Right ventricle myocardium inferior (tissue), 1 donor: ENCODE results near the gene CADM1. TPM values are rescaled to one million over a fixed set of nuclear protein-coding genes. Genes with fewer than 3 reads are reported as not detected.

ENCODE experiments used
- ATAC-seq: fragments of 200-7000 bp; cut with Tn5 transposase; one replicate; pipeline ENCODE4 v1.9.1; 2020; ENCODE audit warnings: mild to moderate bottlenecking, moderate library complexity
- DNase-seq: peaks from one replicate; pipeline ENCODE4 v3.0.0; 2021; ENCODE audit errors: missing footprints
- intact Hi-C: fragments of 100-400 bp; cut with DNase I; formaldehyde crosslinking; loops from one replicate; pipeline ENCODE4 v1.11.0; 2022
- total RNA-seq: library from RNA; stranded (reverse); fragmentation: NEBNext Ultra II Directional; extraction: Animal tissue kit (Norgen Biotek cat#: 25700); gene quantifications from one replicate; pipeline ENCODE4 v1.2.1, GENCODE V29; 2021
- donor health status: DM: no; HTN: yes; CAD: no; lungs with severe emphysema.

CADM1 gene
- total RNA-seq, 1 donor from 2014 or later = 42.4 TPM

DNA sequence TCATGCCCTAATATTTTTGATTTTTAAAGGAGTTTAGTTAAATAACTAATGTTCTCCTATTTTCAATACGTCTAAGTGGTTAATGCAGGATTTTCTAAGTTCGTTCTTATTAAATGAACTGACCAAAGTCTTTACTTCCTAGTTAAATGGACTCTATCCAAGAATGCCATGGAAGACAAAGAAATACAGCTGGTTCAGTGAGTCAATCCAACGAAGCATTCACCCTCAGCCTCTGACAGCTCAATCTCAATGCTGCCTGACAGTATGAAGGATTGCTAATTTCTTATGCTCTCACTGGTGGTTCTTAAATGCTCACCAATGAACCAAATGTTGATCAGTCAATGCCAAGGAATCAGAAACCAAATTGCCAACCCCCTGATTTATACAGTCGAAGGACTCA, 219.4 kb downstream of the CADM1 start:
- DNase-seq (no peak), ATAC-seq (no peak)
- intact Hi-C loops = no loop called here

DNA sequence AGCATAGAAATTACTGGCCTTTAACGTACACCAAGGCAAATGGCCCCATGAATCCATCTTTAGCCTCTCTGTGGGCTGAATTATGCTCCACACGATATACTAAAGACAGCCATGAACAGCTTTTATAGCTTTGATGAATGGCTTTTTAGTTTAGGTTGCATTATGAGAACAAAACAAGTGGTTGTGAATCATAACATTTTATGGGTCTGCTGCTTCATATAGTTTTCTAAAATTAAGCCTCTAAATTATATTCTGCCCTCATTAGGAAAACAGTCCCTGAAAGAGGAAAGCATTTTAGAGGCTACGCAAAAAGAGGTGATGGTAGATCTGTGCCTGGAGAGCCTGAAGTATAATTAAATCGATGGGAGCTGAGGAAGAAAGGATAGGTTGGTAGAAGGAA, 221.3 kb downstream of the CADM1 start:
- intact Hi-C loops = no loop called here
- DNase-seq (no peak), ATAC-seq (no peak)

DNA sequence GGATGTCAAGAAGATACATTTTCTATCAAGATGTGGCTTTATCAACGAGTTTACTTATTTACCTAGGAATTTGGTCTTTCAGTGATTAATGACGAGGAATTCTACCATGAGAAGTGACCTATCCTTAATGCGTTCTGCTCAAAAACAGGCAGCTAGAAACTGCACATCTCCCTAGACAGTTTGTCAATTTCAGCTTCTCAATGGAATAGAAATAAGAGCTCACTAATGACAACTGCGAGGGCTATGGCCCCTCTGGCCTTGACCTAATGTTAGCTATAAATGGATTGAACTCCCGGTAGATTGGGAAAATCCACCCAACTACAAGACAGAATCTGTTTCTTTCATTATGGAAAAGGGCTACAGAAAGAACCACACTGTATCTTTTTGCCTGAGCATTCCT, 223.4 kb downstream of the CADM1 start:
- intact Hi-C loops = no loop called here
- DNase-seq = no peak
- no peak for ATAC-seq

DNA sequence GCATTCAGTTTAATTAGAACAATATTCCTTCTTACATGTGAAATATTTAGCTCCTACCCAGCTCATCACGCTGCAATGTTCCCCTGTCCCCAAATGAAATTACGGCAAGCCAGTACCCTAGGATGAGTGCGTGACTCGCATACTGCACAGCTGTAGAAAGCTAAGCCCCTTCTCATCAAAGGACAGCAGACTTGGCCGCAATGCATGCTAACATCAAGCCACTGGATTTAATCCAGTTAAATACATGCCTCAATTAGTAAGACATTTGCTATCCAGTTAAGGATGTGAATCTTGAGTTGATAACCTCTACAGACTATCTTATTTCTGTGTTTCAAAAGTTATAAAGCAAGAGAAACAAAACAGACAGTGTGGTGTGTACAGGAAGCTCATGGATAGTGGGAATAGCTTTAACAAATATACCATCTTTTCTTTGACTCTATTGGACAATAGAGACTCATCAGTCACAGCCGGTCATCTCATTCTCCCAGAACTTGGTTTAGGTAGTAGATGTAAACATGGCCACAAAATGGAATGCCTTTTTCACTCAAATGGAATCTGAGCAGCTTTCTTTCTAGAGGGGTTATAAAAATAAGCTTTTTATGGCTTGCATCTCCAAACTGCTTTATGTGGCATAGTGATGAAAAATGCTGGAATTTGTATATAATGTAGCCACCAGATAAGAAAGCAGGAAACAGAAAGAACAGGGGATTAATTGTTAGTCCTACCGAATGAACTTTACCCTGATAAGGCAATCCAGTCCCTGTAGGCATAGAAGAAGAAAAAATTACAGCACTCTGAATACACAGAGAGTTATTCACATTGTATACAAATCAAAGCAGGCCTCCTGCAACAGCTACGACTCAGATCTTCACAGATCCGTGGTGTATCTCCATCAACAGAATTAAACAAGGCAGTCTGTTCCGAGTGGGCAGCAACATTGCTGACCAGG, 224.1 kb downstream of the CADM1 start:
- ATAC-seq (no peak), DNase-seq (no peak)
- intact Hi-C loops = no loop called here

DNA sequence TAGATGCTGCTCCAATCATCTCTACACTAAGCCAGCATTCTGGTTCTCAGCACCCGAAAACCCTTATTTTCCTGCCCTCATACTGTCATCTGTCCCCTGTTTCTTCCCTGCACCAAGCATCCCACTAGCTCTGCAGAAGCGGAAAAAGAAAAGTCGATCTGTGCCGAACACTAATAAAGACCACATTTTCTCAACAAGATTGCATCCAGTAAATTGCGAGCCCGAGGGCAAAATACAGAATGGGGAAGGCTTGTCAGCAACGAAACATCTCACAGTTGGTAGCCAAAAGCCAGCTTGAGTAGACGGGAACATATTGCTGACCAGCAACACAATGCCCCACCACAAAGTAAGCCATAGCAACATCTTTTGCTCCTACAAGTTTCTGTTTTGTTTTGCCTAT, 227.4 kb downstream of the CADM1 start:
- no peak for DNase-seq
- ATAC-seq = no peak
- intact Hi-C loops = no loop called here

DNA sequence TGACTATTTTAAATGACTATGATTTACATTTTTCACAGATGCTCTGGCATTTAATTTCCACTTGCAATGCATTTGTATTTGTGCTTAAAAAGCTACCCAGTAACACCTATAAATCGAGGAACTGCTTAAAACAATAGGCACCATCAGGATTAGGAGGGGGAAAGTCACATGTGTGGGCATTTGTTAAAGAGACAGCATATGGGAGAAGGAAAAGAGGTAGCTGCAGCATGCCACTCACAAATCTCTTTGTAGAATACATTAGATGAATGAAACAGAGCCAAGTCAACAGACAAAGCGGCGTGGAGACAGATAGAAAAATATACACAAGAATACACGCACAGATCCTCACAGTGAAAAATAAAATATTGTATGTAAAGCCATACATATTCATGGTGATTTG, 228.0 kb downstream of the CADM1 start:
- DNase-seq (no peak), ATAC-seq (no peak)
- intact Hi-C loops = no loop called here

DNA sequence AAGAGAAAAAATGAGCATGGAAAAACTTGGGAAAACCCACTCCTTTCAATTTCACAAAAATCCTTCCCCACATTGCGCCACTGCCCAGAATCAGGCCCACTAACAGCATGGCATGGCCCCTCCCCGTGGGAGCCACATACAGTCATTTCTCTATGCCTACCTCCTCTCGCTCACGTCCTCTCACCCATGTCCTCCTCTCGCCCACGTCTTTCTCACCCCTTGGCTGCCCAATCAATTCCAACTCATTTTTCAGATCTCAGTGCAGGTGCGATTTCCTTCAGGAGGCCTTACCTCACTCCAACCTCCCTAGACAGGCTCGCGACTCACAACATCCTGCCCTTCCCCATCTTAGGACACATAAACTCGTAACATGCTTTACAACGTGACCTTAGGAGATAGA, 229.2 kb downstream of the CADM1 start:
- ATAC-seq (no peak), DNase-seq (no peak)
- intact Hi-C loops = no loop called here

DNA sequence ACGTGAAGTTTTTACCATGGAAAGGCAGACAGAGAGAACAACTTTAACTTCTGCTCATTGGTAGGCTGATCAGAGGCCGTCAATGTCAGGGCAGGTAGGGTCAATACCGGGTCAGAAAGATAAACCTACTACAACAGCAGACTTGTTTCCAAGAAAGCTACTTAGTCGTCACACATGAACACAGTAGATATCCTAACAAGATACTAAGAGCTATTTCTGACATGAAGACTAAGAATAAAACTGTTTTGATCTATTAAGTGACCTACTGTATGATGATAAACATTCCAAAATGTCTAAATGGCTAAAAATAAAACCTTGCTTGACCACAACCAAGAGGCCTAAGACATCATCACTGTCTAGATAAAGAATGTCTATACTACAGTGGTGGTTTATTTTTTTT, 231.3 kb downstream of the CADM1 start:
- no peak for ATAC-seq
- DNase-seq = no peak
- intact Hi-C loops = no loop called here

DNA sequence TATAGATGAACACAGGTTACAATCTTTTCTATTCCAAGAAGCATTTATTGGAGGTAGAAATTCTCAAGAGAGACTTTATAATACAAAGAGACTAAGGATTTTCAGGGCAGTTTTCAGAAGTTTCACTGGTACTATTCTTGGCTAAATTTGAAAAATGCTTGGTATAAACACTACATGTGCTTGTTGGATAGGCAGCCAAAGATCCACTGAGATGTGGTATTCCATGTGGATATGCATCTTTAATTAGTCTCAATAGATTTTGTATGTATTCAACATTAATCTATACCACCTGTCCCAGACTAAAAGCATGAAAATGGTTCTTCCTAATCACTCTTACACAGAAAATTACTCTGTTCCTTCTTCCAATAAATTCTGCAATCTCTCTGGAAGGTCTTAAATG, 232.6 kb downstream of the CADM1 start:
- intact Hi-C loops = no loop called here
- DNase-seq (no peak), ATAC-seq (no peak)

DNA sequence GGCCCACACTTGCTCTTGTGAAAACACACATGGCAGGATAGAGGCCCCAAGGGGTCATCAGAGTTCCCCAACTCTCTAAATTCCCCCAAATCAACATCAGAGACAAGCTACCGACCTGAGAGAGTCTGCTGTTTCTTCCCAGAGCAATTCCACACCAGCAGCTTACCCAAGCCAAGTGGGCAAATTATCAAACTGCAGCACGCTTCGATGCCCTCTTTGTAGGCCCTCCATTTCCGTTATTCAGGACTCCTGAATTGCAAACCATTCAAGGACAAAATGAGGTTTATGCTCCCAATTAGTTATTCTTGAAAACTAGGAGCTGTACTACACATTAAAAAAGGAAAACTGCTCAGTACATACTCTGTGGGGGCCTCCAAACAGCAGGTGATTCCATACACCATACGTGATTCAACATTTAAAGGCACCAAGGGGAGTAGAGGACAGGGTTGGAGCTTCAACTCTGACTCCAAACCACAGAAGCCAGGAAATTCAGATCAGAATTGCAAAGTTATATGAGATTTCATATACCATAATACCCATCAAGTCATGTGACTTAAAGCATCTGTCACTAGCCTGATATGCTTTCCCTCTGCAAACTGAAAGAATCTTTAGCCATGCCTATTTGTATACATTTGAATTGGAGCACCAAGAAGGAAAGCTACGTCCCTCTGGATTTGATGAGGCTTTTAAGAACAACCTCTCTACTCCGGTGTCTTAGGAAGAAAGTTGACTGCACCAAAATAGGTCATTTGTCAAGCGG, 234.8 kb downstream of the CADM1 start:
- ATAC-seq (no peak), DNase-seq (no peak)
- intact Hi-C loops = no loop called here

DNA sequence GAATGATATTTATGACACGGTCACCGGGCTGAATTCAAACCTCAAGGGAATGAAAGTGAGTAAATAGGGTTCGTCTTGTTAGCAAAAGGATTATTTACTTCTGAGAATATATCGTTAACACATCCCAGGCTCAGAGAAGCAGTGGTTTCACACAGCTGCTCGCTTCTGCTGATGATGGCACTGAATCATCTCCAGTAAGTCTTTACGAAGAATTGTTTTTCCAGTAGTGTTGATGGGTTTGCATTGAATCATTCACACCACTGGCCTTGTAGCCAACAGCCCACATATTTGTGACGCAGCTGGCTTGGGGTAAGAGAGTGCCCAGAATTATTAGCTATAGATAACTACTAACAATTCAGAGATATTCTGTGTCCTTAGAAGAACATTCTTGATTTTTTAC, 236.3 kb downstream of the CADM1 start:
- intact Hi-C loops = no loop called here
- ATAC-seq (no peak), DNase-seq (no peak)

DNA sequence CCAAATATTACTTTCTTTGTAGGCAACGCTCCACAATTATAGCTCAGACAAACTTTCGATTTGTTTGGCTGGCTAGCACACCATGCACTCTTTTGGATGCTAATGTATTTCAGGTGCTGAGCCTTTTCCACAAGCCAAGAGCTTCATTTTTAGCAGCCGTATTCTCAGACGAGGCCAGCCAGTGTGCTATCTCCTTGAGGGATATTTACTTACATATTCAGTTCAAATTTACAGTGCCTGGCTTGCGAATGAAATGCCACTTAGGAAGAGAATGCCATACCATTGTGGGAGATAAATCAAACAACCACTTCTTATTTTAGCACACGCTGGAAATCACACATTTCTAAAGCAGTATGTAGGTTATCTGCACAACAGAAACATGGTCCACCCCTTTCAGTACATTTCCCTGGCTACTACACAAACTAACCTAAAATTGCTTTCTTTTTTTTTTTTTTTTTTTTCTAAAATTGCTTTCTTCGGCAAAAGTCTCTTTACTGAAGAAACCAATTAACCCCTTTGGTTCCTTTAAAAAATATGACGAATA, 236.9 kb downstream of the CADM1 start:
- DNase-seq = no peak
- no peak for ATAC-seq
- intact Hi-C loops = no loop called here

DNA sequence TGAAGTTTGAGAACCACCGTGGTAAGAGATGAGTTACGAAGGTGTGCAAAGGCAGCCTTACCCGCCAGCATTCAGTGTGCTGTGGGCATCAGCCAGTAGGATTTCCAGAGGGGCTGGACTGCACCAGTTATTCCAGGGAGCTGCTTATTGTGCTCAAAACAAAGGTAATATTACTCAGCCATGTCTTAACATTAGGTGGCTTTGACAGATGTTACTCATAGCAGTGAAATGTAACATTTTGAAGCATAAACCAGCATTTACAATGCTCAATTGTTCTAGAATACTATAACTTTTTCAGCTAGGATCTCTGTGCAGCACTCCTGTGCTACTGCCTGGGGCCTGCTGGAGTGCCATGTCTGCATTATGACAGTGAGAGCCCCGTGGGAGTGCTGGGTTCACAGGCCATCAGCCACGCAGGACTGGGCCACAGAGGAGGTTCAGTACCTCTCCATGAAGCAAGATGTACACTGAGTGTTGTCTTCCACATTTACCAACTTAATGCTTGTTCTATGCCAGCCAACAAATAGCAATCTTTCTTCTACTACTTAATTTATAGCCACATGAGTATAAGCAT, 238.1 kb downstream of the CADM1 start:
- DNase-seq (no peak), ATAC-seq (no peak)
- intact Hi-C loops = no loop called here

DNA sequence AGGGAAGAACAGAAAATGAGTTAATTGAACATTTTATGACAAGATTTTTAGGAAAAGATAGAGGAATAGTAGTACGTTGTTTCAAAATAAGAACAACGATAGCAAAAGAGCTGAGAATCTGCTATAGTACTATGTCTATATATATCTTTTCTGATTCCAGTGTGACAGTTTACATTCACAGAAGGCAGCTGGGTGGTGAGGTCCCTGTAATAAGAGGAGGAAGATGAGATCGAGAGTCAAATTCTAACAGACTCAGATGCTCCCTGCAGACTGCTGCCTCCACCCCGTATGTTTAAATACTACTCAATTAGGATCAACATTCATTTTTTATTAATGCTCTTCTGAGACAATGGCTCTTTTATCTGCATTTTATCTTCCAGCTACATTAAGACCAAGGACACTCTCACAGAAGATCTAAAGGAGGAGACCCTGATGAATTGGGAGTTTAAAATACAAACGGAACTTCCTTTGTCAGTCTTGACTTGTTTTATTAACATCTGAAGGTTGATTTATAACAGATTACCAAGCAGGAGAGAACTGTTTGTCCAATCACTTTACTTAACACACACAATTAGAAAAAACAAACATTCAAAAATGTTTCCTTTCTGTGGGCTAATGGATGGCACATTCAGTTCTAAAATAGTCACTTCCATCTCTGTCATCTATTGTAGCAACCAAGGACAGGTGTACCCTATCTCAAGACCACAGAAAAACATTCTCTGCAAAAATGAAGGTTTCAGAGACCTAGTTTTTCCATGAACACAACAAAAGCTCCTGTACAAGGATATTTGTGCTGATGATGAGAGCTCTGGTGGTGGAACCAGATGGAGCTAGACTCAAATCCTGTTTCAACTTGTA, 240.2 kb downstream of the CADM1 start:
- intact Hi-C loops = no loop called here
- no peak for DNase-seq
- no peak for ATAC-seq

DNA sequence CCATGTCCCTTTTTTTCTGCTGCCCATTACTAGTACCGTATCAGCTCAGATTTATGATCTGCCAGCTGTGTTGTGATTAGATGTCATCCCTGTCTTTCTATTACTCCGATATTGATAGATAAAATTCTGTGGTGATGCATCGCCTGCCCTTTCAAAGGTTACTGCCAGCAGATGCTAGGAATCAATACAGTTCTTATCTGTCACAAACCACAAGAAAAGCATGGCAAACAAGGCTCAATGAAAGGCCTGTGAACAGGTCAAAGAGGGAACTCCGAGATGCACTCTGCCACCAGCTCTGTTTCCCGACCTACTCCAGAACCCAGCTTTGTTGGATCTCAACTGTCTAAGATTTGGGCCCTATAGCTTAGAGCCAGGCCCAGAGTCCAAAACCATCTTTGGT, 246.0 kb downstream of the CADM1 start:
- DNase-seq (no peak), ATAC-seq (no peak)
- intact Hi-C loops = no loop called here

DNA sequence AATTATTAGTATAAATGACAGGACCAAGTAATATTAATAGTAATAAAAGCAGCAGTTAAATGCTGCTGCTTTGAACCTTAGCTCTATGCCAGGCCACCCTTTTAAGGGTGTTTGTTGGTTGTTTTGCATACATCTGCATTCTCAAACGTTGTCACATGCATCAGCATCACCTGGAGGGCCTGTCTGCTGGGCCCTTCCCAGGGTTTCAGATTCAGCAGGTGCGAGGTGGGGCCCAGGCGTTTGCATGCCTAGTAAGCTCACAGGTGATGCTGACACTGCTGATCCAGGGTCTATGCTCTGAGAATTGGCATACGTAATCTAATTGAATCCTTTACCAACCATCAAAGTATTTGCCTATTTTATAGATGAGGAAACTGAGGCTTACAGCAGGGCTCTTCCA, 246.5 kb downstream of the CADM1 start:
- intact Hi-C loops = no loop called here
- ATAC-seq = no peak
- no peak for DNase-seq

DNA sequence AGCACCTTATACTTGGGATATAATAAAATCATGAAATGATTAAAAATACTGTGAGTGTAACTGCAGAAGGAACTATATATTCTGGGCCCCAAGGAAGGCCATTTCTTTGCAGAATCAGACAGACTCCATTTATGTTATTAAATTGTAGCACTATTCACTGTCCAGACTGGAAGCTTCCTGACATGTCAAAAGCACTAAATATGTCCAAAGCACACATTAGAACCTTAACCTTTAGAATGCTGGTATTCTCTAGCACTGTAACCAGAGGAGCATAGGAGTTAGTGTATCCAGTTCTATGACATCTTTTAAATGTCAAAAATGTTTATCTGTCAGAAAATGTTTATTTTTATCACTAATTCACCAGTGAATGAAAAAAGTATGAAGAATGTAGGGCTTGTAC, 246.9 kb downstream of the CADM1 start:
- ATAC-seq = no peak
- no peak for DNase-seq
- intact Hi-C loops = no loop called here

DNA sequence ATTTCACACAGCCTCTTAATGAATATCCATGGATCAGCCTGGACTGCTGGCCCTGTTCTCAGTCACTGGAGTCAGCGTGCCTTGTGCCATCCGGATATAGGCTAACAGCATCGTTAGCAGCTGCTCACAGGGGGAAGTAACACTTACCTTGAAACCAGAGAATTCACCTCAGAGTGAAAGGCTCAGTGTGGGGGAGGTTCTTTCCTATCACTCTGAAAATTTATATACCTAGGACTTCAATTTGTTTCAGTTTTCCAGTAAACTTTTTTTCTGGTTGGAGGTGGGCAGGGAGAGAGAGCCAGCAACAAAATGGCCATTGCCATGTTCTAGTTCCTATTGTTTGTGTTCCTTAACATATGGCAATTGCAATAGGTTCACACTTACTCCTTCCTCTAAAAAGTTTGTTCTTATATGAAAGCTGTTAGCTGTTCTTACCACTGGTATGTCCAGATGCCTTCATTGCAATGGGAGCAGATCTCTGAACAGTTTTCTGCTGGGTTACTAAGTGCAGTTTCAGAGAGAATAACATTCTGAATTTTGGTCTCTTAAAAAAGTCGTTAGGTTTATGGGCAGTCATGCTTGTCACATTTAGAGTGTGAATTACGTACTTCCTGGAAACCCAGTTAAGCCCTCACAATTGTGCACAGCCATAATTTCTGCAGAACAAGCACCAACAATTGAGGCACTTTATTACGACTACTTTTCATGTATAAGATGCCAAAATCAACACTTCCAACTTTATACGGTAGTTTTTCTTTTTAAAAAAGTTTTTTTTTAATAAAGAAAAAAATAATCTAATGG, 247.6 kb downstream of the CADM1 start:
- DNase-seq (no peak), ATAC-seq (no peak)
- intact Hi-C loops = no loop called here
